ENCODE data around the gene ZNRD2.

DNA sequence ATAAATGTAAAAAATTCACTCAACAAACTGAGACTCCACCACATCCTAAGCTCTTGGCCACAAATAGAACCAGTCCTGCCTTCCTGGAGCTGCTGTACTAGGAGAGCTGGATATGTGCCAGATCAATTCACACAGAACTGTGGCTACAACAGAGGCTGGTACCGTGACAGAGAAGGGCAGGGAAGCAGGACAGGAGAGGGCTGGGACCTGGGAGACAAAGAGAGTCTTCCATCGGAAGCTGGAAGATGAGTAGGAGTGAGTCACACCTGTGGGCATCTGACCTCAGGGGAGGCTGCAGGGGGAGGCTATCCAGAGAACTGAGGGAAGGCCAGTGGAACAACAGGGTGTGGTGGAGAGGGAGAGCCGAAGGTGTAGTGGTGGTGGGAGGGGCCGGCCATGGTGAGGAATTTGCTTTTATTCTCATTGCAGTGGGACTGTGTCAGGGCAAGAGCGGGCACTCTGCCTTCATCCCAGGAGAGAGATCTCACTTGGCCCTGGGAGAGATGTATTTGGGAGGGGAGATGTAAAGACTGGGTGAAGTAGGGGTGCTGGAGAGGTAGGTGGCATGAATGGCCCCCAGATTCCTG, 10.2 kb upstream of the ZNRD2 start:
- TF ChIP-seq, protein P1, sequence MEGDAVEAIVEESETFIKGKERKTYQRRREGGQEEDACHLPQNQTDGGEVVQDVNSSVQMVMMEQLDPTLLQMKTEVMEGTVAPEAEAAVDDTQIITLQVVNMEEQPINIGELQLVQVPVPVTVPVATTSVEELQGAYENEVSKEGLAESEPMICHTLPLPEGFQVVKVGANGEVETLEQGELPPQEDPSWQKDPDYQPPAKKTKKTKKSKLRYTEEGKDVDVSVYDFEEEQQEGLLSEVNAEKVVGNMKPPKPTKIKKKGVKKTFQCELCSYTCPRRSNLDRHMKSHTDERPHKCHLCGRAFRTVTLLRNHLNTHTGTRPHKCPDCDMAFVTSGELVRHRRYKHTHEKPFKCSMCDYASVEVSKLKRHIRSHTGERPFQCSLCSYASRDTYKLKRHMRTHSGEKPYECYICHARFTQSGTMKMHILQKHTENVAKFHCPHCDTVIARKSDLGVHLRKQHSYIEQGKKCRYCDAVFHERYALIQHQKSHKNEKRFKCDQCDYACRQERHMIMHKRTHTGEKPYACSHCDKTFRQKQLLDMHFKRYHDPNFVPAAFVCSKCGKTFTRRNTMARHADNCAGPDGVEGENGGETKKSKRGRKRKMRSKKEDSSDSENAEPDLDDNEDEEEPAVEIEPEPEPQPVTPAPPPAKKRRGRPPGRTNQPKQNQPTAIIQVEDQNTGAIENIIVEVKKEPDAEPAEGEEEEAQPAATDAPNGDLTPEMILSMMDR (IDR thresholded peaks at IDR 0.05) = no peak
- TF ChIP-seq POLR2AphosphoS5 (IDR thresholded peaks at IDR 0.05; ENCODE audit: low read depth, low read length) (no peak), TCF7L2 (IDR thresholded peaks at IDR 0.05; ENCODE audit: low read depth, low read length) (no peak)
- TF ChIP-seq, protein P2, sequence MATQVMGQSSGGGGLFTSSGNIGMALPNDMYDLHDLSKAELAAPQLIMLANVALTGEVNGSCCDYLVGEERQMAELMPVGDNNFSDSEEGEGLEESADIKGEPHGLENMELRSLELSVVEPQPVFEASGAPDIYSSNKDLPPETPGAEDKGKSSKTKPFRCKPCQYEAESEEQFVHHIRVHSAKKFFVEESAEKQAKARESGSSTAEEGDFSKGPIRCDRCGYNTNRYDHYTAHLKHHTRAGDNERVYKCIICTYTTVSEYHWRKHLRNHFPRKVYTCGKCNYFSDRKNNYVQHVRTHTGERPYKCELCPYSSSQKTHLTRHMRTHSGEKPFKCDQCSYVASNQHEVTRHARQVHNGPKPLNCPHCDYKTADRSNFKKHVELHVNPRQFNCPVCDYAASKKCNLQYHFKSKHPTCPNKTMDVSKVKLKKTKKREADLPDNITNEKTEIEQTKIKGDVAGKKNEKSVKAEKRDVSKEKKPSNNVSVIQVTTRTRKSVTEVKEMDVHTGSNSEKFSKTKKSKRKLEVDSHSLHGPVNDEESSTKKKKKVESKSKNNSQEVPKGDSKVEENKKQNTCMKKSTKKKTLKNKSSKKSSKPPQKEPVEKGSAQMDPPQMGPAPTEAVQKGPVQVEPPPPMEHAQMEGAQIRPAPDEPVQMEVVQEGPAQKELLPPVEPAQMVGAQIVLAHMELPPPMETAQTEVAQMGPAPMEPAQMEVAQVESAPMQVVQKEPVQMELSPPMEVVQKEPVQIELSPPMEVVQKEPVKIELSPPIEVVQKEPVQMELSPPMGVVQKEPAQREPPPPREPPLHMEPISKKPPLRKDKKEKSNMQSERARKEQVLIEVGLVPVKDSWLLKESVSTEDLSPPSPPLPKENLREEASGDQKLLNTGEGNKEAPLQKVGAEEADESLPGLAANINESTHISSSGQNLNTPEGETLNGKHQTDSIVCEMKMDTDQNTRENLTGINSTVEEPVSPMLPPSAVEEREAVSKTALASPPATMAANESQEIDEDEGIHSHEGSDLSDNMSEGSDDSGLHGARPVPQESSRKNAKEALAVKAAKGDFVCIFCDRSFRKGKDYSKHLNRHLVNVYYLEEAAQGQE (IDR thresholded peaks at IDR 0.05; ENCODE audit: insufficient read depth in 1 of 2, low read depth in 2 of 2, low read length in 1 of 2) = no peak
